Naive B cell (primary cell): Measurements from ENCODE around the gene KDSR. TPM values are rescaled to one million over a fixed set of nuclear protein-coding genes. Genes with fewer than 3 reads are reported as not detected.

Experiments
- ATAC-seq, 2 donors: fragments of 150-1000 bp; cut with Tn5 transposase; 2 replicates each; pipeline ENCODE4 v1.10.0; 2021; ENCODE audit warnings: low read depth in 2 of 2, mild to moderate bottlenecking in 2 of 2, moderate library complexity in 2 of 2
- DNase-seq: peaks from one replicate; pipeline ENCODE4 v3.0.0; 2022
- H3K27ac Mint-ChIP-seq, 6 donors: one replicate each; pipeline ENCODE4 v1.8.0; 2020 to 2022; ENCODE audit warnings: mild to moderate bottlenecking in 6 of 6, mixed read lengths in 6 of 6, moderate library complexity in 5 of 6, inconsistent platforms in 2 of 6
- H3K27me3 Mint-ChIP-seq, 3 donors: one replicate each; pipeline ENCODE4 v1.8.0; 2021 to 2022; ENCODE audit warnings: mixed read lengths in 3 of 3, mild to moderate bottlenecking in 1 of 3
- H3K36me3 Mint-ChIP-seq, 2 donors: one replicate each; pipeline ENCODE4 v1.8.0; 2020 to 2022; ENCODE audit warnings: mixed read lengths in 2 of 2, inconsistent platforms in 1 of 2, mild to moderate bottlenecking in 1 of 2
- H3K4me1 Mint-ChIP-seq, 3 donors: one replicate each; pipeline ENCODE4 v1.8.0; 2020 to 2022; ENCODE audit warnings: mixed read lengths in 3 of 3, inconsistent platforms in 1 of 3, mild to moderate bottlenecking in 1 of 3, moderate library complexity in 1 of 3
- H3K4me3 Mint-ChIP-seq, 8 donors: one replicate each; pipeline ENCODE4 v1.8.0; 2020 to 2022; ENCODE audit warnings: mild to moderate bottlenecking in 8 of 8, mixed read lengths in 8 of 8, moderate library complexity in 8 of 8, inconsistent platforms in 2 of 8
- H3K9me3 Mint-ChIP-seq, 7 donors: one replicate each; pipeline ENCODE4 v1.8.0; 2020 to 2022; ENCODE audit warnings: mixed read lengths in 7 of 7, mild to moderate bottlenecking in 5 of 7, inconsistent platforms in 2 of 7, moderate library complexity in 1 of 7
- polyA plus RNA-seq, 6 donors: library from polyadenylated mRNA; unstranded; fragments of 300-500 nt; fragmentation: Illumina TruSeq; gene quantifications; one replicate each; pipeline ENCODE4 v1.2.3, GENCODE V29; 2021; ENCODE audit warnings: low read depth in 6 of 6

KDSR gene
- polyA plus RNA-seq, 6 donors from 2014 or later: 18.9 to 47.1 (median 38.2) TPM

DNA sequence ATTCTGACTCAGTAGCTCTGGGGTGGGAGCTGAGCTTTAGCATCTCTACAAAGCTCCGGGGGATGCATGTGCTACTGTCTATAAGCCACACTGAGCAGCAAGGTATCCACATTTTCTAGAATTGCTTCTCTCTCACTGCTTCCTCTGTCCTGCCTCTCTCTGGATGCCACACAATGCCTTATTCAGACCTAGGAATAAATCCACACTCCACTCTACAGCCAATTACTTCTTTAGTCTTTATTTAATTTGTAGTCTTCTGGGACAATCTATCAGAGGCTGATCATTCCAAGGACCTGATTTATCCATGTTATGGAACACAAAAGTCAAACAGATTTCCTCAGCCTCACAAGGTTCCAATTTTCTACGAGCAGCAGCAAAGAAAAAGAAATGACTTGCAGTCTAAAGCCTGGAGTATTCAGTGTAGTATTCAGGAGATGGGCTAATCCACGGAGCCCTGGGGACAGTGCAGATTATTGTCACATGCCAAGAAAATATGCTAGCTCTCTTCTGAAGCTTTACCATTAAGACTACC is 51.8 kb downstream of the KDSR start:
- ATAC-seq: no peak
- peaks cover 4 to 7% of the 10 kb centered on the region in 2 donors for H3K36me3 Mint-ChIP-seq
- no peak for DNase-seq

DNA sequence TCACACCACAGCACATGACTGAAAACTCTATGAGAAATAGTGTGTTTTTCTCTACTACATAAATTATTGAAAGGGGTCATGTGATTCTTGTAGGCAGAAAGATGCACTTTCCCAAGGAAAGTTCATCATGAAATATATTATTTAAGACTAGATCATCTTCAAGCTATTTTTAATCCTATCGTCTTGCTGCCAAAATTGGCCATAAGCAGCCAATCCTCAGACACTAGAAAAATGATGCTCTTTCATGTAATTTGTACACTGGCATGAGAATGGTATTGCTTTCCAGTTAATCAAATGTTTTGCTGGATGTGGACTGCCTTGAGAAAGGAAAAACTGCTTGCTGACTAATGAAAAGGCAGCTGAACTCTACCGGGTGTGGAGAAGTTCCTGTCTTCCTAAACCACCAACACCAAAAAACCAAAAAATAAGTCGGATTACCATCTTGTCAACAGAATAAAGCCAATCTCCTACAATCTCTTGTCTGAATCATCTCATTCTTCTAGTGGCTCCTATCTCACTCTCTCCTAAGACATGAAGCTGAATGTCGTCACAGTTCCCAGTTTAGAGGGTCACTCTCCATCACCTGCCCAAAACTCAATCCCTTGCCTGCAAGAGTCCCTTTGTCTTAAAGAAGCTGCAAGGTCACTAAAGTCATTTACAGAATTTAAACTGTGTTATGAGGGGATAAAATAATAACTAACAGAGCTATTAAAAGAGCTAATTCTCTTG is 52.8 kb downstream of the KDSR start:
- ATAC-seq (no peak), DNase-seq (no peak)
- Mint-ChIP-seq H3K27me3 (no peaks in the 10 kb centered on the region), H3K4me3 (peak overlapping the region; percentile 51 to 99 (median 85)), H3K4me1 (peaks cover 80 to 92% (median 84%) of the 10 kb centered on the region in 3 donors), H3K9me3 (no peaks in the 10 kb centered on the region), H3K27ac (peak overlapping the region; percentile 73 to 97 (median 90)), H3K36me3 (peaks cover 7% of the 10 kb centered on the region in 2 donors)

More for the DNA sequence above, 51.8 kb downstream of the KDSR start:
- no peaks in the 10 kb centered on the region for H3K9me3 Mint-ChIP-seq
- H3K4me1 Mint-ChIP-seq: peaks cover 74 to 85% (median 76%) of the 10 kb centered on the region in 3 donors
- peak overlapping the region; percentile 51 to 99 (median 92) for H3K4me3 Mint-ChIP-seq
- peak overlapping the region; percentile 59 to 97 (median 90) for H3K27ac Mint-ChIP-seq
- H3K27me3 Mint-ChIP-seq: no peaks in the 10 kb centered on the region

DNA sequence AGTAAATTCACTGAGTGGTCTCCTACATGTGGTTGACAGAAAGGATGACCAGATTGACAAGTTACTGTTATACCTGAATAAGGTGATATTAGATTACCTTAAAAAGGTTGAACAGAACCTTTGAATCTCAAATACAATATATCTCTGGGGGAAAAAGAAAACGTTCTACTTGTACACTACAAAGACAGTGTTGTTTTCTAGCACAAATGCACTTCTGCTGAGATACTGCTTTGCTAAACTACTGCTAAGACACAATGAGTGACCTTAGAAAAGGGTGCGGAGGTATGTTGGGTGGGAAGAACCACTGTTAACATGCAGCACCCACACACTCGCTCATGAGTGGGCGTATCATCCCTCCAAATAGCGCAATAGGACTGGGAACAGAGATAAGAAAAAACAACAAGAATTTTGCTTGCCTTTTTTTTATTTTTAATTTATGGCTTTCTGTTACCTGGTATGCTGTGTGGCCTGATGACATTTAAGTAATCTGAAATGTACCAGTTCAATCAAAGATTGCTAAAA is 53.5 kb downstream of the KDSR start:
- H3K4me1 Mint-ChIP-seq: peaks cover 78 to 90% (median 89%) of the 10 kb centered on the region in 3 donors
- peak overlapping the region; percentile 28 to 97 (median 90) for H3K27ac Mint-ChIP-seq
- DNase-seq: no peak
- H3K36me3 Mint-ChIP-seq: peaks cover 0 to 7% of the 10 kb centered on the region in 2 donors
- peak overlapping the region; percentile 59 to 99 (median 90) for H3K4me3 Mint-ChIP-seq
- H3K9me3 Mint-ChIP-seq: no peaks in the 10 kb centered on the region
- no peaks in the 10 kb centered on the region for H3K27me3 Mint-ChIP-seq
- no peak for ATAC-seq

DNA sequence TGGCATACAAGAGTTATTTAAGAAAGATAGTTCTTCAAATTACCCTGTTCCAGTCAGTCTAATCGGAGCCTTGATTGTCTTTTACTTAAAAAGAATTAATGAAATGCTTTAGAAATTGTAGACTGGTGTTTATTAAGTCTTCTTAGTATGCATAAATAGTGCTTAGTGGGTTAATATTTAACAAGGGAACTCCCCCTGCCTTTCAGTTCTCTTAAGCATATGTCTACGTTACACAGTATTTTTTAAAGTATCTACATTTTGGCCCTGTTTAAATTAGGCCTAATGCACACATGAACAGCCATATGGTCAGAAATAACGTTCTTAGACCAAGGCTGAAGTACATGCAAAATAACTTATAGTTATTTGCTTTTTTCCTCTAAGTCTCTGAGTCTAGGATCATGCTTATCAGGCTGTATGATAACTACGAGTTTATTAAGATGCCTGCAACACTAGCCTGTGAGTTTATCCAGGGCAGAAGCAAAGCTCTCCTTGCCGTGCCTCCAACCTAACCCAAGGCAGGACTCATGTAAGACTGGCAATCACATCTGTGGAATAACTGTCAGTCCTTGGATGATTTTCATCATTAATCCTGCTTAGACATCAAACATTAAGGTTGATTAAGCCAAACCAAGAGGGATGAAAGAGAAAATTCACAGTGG is 54.1 kb downstream of the KDSR start:
- Mint-ChIP-seq H3K9me3 (no peaks in the 10 kb centered on the region), H3K36me3 (peaks cover 0 to 7% of the 10 kb centered on the region in 2 donors), H3K27ac (peak overlapping the region; percentile 86 to 99 (median 96)), H3K4me1 (peaks cover 77 to 94% (median 89%) of the 10 kb centered on the region in 3 donors), H3K4me3 (peak overlapping the region; percentile 59 to 99 (median 90)), H3K27me3 (no peaks in the 10 kb centered on the region)
- peak; percentile 29 for DNase-seq
- ATAC-seq: peak; percentile 29

DNA sequence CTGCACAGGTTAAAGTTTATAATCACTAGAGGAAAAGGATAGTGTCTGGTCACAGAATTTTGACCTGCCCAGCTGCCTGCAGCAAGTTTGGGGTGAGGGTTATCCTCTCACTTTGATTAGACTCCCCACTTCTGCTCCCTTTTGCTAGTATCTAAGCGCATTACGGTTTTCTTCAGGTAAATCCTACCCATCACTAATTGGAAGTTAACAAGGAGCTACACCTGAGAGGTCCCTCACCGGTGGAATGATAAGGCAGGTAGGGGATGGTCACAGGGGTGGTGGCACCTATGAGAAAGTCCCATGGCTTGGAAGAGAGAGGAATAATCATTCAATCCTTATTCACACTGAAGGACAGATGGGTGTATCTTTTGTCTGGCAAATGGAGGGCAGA is 55.0 kb downstream of the KDSR start:
- no peaks in the 10 kb centered on the region for H3K9me3 Mint-ChIP-seq
- peak overlapping the region; percentile 59 to 99 (median 90) for H3K4me3 Mint-ChIP-seq
- DNase-seq (no peak), ATAC-seq (peak; percentile 10 to 11)
- no peaks in the 10 kb centered on the region for H3K27me3 Mint-ChIP-seq
- H3K4me1 Mint-ChIP-seq: peaks cover 77 to 94% (median 88%) of the 10 kb centered on the region in 3 donors
- H3K27ac Mint-ChIP-seq: peak overlapping the region; percentile 86 to 99 (median 96)
- peaks cover under 1 to 7% of the 10 kb centered on the region in 2 donors for H3K36me3 Mint-ChIP-seq

DNA sequence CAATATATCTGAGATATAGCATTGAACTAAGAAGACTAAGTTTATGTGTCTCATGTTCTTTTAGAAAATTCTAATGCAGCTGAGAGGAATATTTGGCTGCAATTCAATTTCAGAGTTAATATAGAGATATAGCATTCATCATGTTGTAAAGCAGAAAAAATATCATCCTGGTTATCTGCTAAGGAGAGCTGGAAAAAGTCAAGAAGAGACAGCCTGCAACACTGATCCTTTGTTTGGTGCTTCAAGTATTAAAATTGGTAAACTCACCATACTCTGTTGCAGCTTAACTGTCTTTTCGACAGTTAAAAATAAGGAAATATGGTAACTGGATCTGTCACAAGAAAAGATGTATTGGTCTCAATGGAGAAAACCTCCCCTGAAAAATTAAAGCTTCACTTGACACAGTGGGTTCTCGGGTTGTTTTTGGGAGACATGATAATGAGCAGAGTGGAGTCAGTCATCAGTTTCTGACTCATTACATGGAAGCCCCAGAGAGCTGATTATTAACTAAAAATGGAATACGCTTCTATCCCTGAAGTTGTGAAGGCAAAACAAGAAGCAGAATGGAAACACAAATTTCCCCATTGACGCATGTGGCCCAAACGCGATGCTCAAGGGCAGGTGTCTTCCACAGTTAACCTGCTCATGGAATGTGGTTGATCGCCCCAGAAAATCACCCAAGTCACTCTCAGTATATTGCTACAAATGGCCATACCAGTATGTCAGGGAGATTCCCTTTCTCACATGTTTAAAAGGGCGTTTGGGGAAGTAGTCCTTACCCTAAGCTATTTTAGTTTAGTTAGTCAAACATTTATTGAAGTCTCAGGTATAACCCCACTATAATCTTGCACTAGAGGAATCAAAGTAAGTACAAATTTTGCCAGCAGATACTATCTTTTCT is 55.6 kb downstream of the KDSR start:
- peak; percentile 67 for DNase-seq
- Mint-ChIP-seq H3K27ac (peak overlapping the region; percentile 95 to 99 (median 96)), H3K36me3 (peaks cover 7 to 12% of the 10 kb centered on the region in 2 donors), H3K27me3 (no peaks in the 10 kb centered on the region), H3K4me3 (peak overlapping the region; percentile 59 to 99 (median 90)), H3K4me1 (peaks cover 79 to 96% (median 91%) of the 10 kb centered on the region in 3 donors), H3K9me3 (no peaks in the 10 kb centered on the region)
- ATAC-seq: peak; percentile 90

DNA sequence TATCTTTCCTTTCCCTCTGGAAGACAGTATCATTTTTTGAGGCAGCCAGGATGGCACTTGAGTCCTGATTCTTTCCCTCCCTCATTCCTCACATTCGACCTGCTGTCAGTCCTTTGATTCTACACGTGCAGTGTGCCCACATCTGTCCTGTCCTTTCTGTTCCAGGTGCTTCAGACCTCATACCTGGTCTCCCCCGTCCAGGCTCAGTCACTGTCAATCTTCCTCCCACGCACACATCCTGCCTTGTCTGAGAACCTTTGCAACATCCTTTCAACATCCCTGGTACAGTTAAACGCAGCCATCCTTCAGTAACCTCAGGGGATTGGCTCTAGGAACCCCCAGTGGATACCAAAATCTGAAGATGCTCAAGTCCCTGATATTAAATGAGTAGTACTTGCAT is 57.6 kb downstream of the KDSR start:
- no peak for DNase-seq
- H3K36me3 Mint-ChIP-seq: peaks cover 11 to 18% of the 10 kb centered on the region in 2 donors

DNA sequence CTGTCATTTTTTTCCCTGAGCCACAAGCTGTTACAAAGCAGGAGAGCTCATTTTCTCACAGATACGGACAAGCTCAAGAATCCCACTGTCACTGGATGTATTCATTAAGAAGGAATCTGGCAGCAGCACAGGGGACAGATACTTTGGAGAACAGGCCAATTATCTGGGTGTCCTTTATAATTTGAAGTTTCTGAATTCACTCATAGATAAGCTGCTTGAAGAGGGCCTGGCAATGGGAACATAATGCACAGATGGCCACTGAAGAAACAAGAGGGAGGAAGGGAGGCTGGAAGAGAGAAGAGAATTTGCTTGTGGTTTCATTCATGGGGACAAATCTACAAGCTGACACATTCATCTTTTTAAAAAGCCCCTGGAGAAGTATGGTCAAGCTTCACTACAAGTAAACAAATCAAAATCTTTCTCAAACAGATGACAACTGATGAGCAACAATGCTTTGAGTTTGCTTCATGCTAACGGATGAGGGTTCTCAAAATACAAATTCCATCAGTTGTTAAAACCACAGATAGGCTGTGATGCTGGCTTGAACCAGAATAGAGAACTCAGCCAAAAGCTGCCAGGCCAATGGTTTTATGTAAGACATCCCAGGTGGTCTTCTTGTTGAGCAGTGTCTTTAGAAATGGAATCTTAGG is 59.3 kb downstream of the KDSR start:
- no peak for DNase-seq
- peak in 1 of 2 donors; percentile 6 for ATAC-seq
- peaks cover 66 to 92% (median 84%) of the 10 kb centered on the region in 3 donors for H3K4me1 Mint-ChIP-seq
- no peaks in the 10 kb centered on the region for H3K9me3 Mint-ChIP-seq
- peak overlapping the region; percentile 40 to 95 (median 60) for H3K27ac Mint-ChIP-seq
- no peaks in the 10 kb centered on the region for H3K27me3 Mint-ChIP-seq
- peaks cover 11 to 18% of the 10 kb centered on the region in 2 donors for H3K36me3 Mint-ChIP-seq
- H3K4me3 Mint-ChIP-seq: peak overlapping the region in 3 of 8 donors; percentile 4 to 67 (median 55)

More for the DNA sequence above, 57.6 kb downstream of the KDSR start:
- peak overlapping the region in 5 of 6 donors; percentile 57 to 97 (median 76) for H3K27ac Mint-ChIP-seq
- H3K4me1 Mint-ChIP-seq: peaks cover 70 to 93% (median 87%) of the 10 kb centered on the region in 3 donors
- H3K4me3 Mint-ChIP-seq: peak overlapping the region in 4 of 8 donors; percentile 0 to 60 (median 36)
- H3K9me3 Mint-ChIP-seq: no peaks in the 10 kb centered on the region
- ATAC-seq: no peak
- H3K27me3 Mint-ChIP-seq: no peaks in the 10 kb centered on the region

DNA sequence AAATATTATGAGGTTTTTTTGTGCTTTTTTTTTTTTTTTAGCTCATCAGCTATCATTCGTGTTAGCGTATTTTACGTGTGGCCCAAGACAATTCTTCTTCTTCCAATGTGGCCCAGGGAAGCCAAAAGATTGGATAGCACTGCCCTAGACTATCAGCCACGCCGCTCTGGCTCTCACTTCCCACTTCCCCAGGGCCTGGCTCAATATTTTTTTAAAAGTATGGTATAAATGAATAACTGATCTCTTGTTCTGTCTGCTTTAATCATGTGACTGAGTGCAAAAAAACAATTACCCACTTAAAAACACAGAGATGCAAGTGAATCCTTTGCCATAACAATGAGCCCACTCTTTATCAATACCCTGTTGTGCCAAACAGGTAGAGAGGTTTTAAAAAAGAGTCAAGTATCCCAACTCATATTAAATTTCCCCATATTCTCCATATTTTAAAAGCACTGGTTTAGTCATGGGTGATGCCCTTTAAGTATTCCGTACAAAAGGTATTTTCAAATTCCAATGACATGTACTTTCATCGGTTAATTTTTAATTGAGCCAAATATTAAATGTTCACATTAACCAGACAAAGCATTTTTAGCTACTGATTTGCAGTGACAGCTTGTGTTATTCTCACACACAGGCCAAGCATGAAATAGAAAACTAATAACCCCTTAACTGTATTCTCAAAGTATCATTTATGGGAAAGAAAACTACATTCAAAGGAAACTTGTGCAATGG is 60.0 kb downstream of the KDSR start:
- H3K27ac Mint-ChIP-seq: peak overlapping the region in 3 of 6 donors; percentile 60 to 93 (median 75)
- DNase-seq (no peak), ATAC-seq (no peak)
- H3K27me3 Mint-ChIP-seq: no peaks in the 10 kb centered on the region
- H3K4me3 Mint-ChIP-seq: peak overlapping the region in 3 of 8 donors; percentile 3 to 42 (median 4)
- H3K4me1 Mint-ChIP-seq: peaks cover 66 to 92% (median 84%) of the 10 kb centered on the region in 3 donors
- no peaks in the 10 kb centered on the region for H3K9me3 Mint-ChIP-seq
- peaks cover 11 to 18% of the 10 kb centered on the region in 2 donors for H3K36me3 Mint-ChIP-seq

DNA sequence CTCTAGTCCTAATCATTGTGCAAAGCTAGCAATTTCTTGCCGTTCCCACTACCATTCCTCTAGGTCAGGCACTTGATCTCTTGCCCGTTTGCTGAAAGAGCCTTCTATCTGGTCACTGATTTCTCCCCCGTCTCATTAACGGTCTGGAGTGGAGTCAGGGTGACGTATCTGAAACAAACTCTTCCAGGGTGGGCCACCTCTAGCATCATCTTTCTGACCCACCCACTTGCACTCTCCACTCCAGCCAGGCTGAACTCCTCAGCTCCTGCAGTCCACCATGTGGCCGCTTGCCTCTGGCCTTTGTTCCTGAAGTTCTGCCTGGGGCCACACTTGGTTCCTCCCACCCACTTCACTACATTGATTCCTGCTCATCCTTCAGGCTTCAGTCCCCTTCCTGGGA is 60.8 kb downstream of the KDSR start:
- peak overlapping the region in 4 of 6 donors; percentile 60 to 93 (median 80) for H3K27ac Mint-ChIP-seq
- no peaks in the 10 kb centered on the region for H3K9me3 Mint-ChIP-seq
- H3K4me1 Mint-ChIP-seq: peaks cover 58 to 92% (median 78%) of the 10 kb centered on the region in 3 donors
- H3K27me3 Mint-ChIP-seq: no peaks in the 10 kb centered on the region
- ATAC-seq: no peak
- DNase-seq: no peak
- peaks cover 11 to 22% of the 10 kb centered on the region in 2 donors for H3K36me3 Mint-ChIP-seq
- H3K4me3 Mint-ChIP-seq: peak overlapping the region in 3 of 8 donors; percentile 3 to 63 (median 11)

DNA sequence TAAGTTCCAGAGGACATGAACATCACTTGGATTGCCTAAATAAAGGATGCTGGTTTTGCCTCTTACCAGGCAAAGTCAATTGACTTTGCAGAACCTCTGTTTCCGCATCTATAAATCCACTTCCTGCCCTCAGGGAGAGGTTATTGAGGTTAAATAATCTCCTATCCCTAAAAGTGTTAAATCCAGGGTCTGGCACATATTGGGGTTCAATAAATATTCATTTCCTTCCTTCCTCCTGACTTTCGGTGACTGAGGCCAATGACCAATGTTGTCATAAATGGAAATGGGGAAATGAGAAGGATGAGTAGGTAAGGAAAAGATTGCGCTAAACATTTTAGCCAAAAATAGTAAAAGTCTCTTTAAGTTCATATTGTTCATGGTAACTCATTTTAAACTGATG is 63.5 kb downstream of the KDSR start:
- DNase-seq (no peak), ATAC-seq (no peak)
- Mint-ChIP-seq H3K27ac (peak overlapping the region in 4 of 6 donors; percentile 24 to 81 (median 54)), H3K4me1 (peaks cover 58 to 94% (median 79%) of the 10 kb centered on the region in 3 donors), H3K36me3 (peaks cover 37 to 38% of the 10 kb centered on the region in 2 donors), H3K27me3 (no peaks in the 10 kb centered on the region), H3K4me3 (peak overlapping the region in 3 of 8 donors; percentile 6 to 29 (median 7)), H3K9me3 (no peaks in the 10 kb centered on the region)
